OCI-LY3 (cell line): Measurements from ENCODE around the gene FLOT2.
"Not testable (repeated sequence)": the region's sequence is repeated elsewhere in the genome, so short reads cannot be mapped to it uniquely, and the experiment has no call there.

Experiments
- EZH2phosphoT487 ChIP-seq: fragments of 200-600 bp; shearing (Covaris generic); IDR thresholded peaks from 2 replicates; pipeline ENCODE4 v1.6.1; 2018; ENCODE audit warnings: antibody characterized with exemption, mixed run types, low read depth
- TF ChIP-seq, protein P1 (sequence below): fragments of 200-600, 300-600 bp; sonication (generic); IDR thresholded peaks from 2 replicates; pipeline ENCODE4 v1.5.1; 2014; ENCODE audit warnings: antibody characterized with exemption, low read length, low read depth

DNA sequence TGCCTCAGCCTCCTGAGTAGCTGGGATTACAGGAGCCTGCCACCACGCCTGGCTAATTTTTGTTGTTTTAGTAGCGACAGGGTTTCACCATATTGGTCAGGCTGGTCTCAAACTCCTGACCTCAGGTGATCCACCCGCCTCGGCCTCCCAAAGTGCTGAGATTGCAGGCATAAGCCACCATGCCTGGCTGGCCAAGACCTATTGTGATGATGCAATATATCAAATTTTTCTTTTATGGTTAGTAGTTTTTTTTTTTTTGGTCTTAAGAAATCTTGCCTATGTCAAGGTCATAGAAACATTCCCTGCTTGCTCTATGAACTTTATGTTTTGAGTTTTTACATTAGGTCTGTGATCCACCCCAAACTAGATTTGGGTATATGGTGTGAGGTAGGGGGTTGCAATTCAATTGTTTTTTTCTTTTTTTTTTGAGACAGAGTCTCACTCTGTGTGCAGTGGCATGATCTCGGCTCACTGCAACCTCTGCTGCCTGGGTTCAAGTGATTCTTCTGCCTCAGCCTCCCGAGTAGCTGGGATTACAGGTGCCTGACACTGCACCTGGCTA lies 20.3 kb downstream of the FLOT2 start:
- TF ChIP-seq, protein P1, sequence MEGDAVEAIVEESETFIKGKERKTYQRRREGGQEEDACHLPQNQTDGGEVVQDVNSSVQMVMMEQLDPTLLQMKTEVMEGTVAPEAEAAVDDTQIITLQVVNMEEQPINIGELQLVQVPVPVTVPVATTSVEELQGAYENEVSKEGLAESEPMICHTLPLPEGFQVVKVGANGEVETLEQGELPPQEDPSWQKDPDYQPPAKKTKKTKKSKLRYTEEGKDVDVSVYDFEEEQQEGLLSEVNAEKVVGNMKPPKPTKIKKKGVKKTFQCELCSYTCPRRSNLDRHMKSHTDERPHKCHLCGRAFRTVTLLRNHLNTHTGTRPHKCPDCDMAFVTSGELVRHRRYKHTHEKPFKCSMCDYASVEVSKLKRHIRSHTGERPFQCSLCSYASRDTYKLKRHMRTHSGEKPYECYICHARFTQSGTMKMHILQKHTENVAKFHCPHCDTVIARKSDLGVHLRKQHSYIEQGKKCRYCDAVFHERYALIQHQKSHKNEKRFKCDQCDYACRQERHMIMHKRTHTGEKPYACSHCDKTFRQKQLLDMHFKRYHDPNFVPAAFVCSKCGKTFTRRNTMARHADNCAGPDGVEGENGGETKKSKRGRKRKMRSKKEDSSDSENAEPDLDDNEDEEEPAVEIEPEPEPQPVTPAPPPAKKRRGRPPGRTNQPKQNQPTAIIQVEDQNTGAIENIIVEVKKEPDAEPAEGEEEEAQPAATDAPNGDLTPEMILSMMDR = not testable (repeated sequence)
- TF ChIP-seq EZH2phosphoT487 = not testable (repeated sequence)
